K562 (cell line): Measurements from ENCODE around the gene DPEP3.
"Not testable (repeated sequence)": the region's sequence is repeated elsewhere in the genome, so short reads cannot be mapped to it uniquely, and the experiment has no call there.

Source experiments
- CTCF ChIP-seq, 3 experiments: IDR thresholded peaks in 2 of 3; conservative IDR thresholded peaks in 1 of 3; 2 replicates each; pipeline ENCODE4 v1.5.1; 2011 to 2012; ENCODE audit warnings: low read length in 3 of 3, mild to moderate bottlenecking in 3 of 3, control low read depth in 2 of 3, improper control_type of control experiment in 1 of 3, inconsistent platforms in 1 of 3, low read depth in 1 of 3, mixed read lengths in 1 of 3, moderate library complexity in 1 of 3; ENCODE audit not compliant: insufficient read depth in 2 of 3
- PREB ChIP-seq: sonication (generic); formaldehyde crosslinking; IDR thresholded peaks from 2 replicates; pipeline ENCODE4 v1.8.1; 2023; ENCODE audit warnings: mild to moderate bottlenecking, missing genetic modification reagents
- SAFB2 ChIP-seq: fragments of 200-400 bp; formaldehyde crosslinking; IDR thresholded peaks from 2 replicates; pipeline ENCODE4 v1.6.1; 2018; ENCODE audit warnings: borderline replicate concordance, low read length, low read depth, moderate library complexity; ENCODE audit not compliant: severe bottlenecking
- SPI1 ChIP-seq: IDR thresholded peaks from 2 replicates; pipeline ENCODE4 v1.6.1; 2011; ENCODE audit warnings: low read depth, low read length, control low read depth, borderline replicate concordance
- ZBTB26 ChIP-seq: fragments of 450-650 bp; formaldehyde crosslinking; IDR thresholded peaks from 2 replicates; pipeline ENCODE4 v1.4.0; 2022; ENCODE audit warnings: missing genetic modification characterization
- ZFP91 ChIP-seq: sonication (generic); formaldehyde crosslinking; IDR thresholded peaks from 2 replicates; pipeline ENCODE4 v1.8.0; 2022; ENCODE audit warnings: mild to moderate bottlenecking, missing genetic modification reagents
- ZNF436 ChIP-seq: fragments of 250-450, 450-650 bp; sonication (Bioruptor Pico); formaldehyde crosslinking; IDR thresholded peaks from 2 replicates; pipeline ENCODE4 v1.7.0; 2020; ENCODE audit warnings: mild to moderate bottlenecking

- TF ChIP-seq CTCF (IDR thresholded peaks at IDR 0.05 in 2 of 3, conservative IDR thresholded peaks at IDR 0.05 in 1 of 3; ENCODE audit: insufficient read depth in 2 of 3, low read depth in 1 of 3, low read length in 3 of 3); SAFB2; ZBTB26 (CRISPR knock-in tag); ZNF436 (CRISPR knock-in tag); PREB (CRISPR knock-in tag); ZFP91 (CRISPR knock-in tag): not testable (repeated sequence)
- TF ChIP-seq SPI1, result peak; percentile 80
These were observed 18.7 kb upstream of the DPEP3 start, which contains the start of gene DPEP2 for GRCh38 chr16:67998779-67999688.
